SU-DHL-6 (cell line): ENCODE data around the gene CCR8.
"Not testable (repeated sequence)": the region's sequence is repeated elsewhere in the genome, so short reads cannot be mapped to it uniquely, and the experiment has no call there.

Source experiments
- H2AFZ ChIP-seq: fragments of 200-600 bp; sonication (generic); 2 replicates; pipeline ENCODE4 v1.6.1; 2014; ENCODE audit warnings: low read depth, mild to moderate bottlenecking, moderate library complexity, mixed read lengths, antibody characterized with exemption, low read length; ENCODE audit not compliant: severe bottlenecking
- H3F3A ChIP-seq: fragments of 200-600 bp; shearing (Covaris generic); 2 replicates; pipeline ENCODE4 v1.6.0; 2016; ENCODE audit warnings: antibody characterized with exemption, mild to moderate bottlenecking; ENCODE audit not compliant: insufficient read depth
- H3K27ac ChIP-seq: fragments of 200-600 bp; sonication (generic); 2 replicates; pipeline ENCODE4 v1.5.1; 2016; ENCODE audit warnings: low read depth, mild to moderate bottlenecking, low read length, moderate library complexity, mixed read lengths
- H3K27me3 ChIP-seq: fragments of 200-600 bp; sonication (generic), shearing (Covaris generic); 2 replicates; pipeline ENCODE4 v1.6.0; 2014; ENCODE audit warnings: mild to moderate bottlenecking, low read length
- H3K36me3 ChIP-seq: fragments of 200-600 bp; sonication (generic); 2 replicates; pipeline ENCODE4 v1.6.1; 2014; ENCODE audit warnings: mild to moderate bottlenecking, low read length, mixed read lengths
- H3K4me2 ChIP-seq: fragments of 300-600, 200-600 bp; shearing (Covaris generic), sonication (generic); 2 replicates; pipeline ENCODE4 v1.6.0; 2014; ENCODE audit warnings: low read length, low read depth, mild to moderate bottlenecking; ENCODE audit not compliant: poor library complexity, severe bottlenecking
- H3K4me3 ChIP-seq: fragments of 200-600 bp; sonication (generic); 2 replicates; pipeline ENCODE4 v1.5.1; 2014; ENCODE audit warnings: antibody characterized with exemption, low read length, mild to moderate bottlenecking, mixed read lengths; ENCODE audit not compliant: insufficient read depth, poor library complexity, severe bottlenecking
- H3K79me2 ChIP-seq: fragments of 200-600 bp; sonication (generic); 2 replicates; pipeline ENCODE4 v1.6.1; 2014; ENCODE audit warnings: mild to moderate bottlenecking, low read length, moderate library complexity; ENCODE audit not compliant: insufficient read depth
- H3K9ac ChIP-seq: fragments of 200-600 bp; sonication (generic); 2 replicates; pipeline ENCODE4 v1.7.0; 2014; ENCODE audit warnings: mild to moderate bottlenecking, low read length
- H3K9me2 ChIP-seq: fragments of 200-600 bp; sonication (generic); replicated peaks from 2 replicates; pipeline ENCODE4 v1.6.1; 2014; ENCODE audit warnings: low read length; ENCODE audit not compliant: insufficient read depth
- H3K9me3 ChIP-seq: fragments of 200-600 bp; sonication (generic); 2 replicates; pipeline ENCODE4 v1.6.1; 2014; ENCODE audit warnings: low read length, mixed read lengths; ENCODE audit not compliant: insufficient read depth
- H4K20me1 ChIP-seq: fragments of 200-600 bp; sonication (generic); 2 replicates; pipeline ENCODE4 v1.6.1; 2014; ENCODE audit warnings: low read depth, mild to moderate bottlenecking, antibody characterized with exemption, low read length, moderate library complexity, mixed read lengths
- EZH2phosphoT487 ChIP-seq: fragments of 200-600 bp; sonication (generic), shearing (Covaris generic); conservative IDR thresholded peaks from 2 replicates; pipeline ENCODE4 v1.6.1; 2018; ENCODE audit warnings: mild to moderate bottlenecking, antibody characterized with exemption, low read length, moderate library complexity, mixed read lengths
- TF ChIP-seq, protein P1 (sequence below): fragments of 200-600 bp; sonication (generic); IDR thresholded peaks from one replicate; pipeline ENCODE4 v1.5.1; 2017; ENCODE audit warnings: antibody characterized with exemption, mild to moderate bottlenecking, low read length, moderate library complexity; ENCODE audit not compliant: insufficient read depth, poor library complexity, severe bottlenecking

CCR8 gene

DNA sequence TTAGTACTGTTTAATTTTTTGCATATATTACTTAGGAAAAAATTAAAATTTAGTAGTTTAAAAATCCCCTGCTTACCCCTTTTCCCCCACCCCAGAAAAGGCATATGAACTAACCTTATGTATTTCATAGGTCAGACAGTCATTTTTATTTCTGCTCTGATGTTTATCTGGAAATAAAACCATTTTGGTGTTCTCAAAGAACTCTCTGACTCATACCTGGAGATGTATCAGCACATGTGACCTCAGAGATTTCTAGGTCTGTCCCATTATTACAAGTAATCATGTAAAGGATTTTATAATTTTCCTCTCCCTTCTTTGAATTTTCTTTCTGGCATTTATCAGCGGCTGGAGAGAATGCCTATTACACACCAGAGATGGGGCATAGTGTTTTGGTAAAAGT is 14.1 kb upstream of the CCR8 start:
- Histone ChIP-seq H3K27ac (no peak overlapping the region), H3K36me3 (no peaks in the 10 kb centered on the region), H3F3A (no peaks in the 10 kb centered on the region), H3K79me2 (no peaks in the 10 kb centered on the region), H3K9me3 (no peaks in the 10 kb centered on the region), H3K4me2 (no peak overlapping the region), H3K4me3 (no peak overlapping the region), H4K20me1 (no peaks in the 10 kb centered on the region), H3K9ac (no peak overlapping the region), H2AFZ (no peak overlapping the region), H3K9me2 (no peaks in the 10 kb centered on the region), H3K27me3 (no peaks in the 10 kb centered on the region)
- TF ChIP-seq, protein P1, sequence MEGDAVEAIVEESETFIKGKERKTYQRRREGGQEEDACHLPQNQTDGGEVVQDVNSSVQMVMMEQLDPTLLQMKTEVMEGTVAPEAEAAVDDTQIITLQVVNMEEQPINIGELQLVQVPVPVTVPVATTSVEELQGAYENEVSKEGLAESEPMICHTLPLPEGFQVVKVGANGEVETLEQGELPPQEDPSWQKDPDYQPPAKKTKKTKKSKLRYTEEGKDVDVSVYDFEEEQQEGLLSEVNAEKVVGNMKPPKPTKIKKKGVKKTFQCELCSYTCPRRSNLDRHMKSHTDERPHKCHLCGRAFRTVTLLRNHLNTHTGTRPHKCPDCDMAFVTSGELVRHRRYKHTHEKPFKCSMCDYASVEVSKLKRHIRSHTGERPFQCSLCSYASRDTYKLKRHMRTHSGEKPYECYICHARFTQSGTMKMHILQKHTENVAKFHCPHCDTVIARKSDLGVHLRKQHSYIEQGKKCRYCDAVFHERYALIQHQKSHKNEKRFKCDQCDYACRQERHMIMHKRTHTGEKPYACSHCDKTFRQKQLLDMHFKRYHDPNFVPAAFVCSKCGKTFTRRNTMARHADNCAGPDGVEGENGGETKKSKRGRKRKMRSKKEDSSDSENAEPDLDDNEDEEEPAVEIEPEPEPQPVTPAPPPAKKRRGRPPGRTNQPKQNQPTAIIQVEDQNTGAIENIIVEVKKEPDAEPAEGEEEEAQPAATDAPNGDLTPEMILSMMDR, result no peak
- no peak for TF ChIP-seq EZH2phosphoT487

DNA sequence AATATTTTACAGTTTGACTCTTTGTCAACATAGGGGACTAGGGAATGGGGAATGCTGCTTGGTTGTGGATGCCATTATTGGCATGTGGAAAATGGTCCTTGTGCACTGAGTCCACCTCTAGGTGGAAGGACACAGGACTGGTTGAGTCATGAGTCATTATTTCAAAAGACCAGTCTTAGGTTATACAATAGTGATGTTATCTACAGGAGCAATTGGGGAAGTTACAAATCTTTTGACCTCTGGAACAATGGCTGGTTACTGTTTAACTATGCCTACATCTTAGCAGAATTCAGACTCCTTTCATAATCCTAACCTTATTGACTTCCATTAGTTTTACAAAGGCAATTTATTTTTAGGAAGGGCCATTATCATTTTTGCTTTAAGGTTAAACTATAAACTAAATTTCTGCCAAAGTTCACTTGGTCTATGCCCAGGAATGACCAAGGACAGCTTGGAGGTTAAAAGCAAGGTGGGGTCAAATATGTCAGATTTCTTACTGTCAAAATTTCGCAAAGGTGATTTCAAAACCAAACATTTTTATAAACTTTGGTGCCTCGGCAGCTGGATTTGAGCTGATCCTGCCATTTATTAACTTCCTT is 11.8 kb upstream of the CCR8 start:
- Histone ChIP-seq H3K36me3 (no peaks in the 10 kb centered on the region), H3F3A (no peaks in the 10 kb centered on the region), H4K20me1 (no peaks in the 10 kb centered on the region), H2AFZ (no peak overlapping the region), H3K79me2 (no peaks in the 10 kb centered on the region), H3K27me3 (no peaks in the 10 kb centered on the region), H3K9ac (no peak overlapping the region), H3K4me2 (no peak overlapping the region), H3K9me2 (no peaks in the 10 kb centered on the region), H3K27ac (no peak overlapping the region), H3K4me3 (no peak overlapping the region), H3K9me3 (no peaks in the 10 kb centered on the region)
- no peak for TF ChIP-seq EZH2phosphoT487
- TF ChIP-seq, protein P1, result no peak

DNA sequence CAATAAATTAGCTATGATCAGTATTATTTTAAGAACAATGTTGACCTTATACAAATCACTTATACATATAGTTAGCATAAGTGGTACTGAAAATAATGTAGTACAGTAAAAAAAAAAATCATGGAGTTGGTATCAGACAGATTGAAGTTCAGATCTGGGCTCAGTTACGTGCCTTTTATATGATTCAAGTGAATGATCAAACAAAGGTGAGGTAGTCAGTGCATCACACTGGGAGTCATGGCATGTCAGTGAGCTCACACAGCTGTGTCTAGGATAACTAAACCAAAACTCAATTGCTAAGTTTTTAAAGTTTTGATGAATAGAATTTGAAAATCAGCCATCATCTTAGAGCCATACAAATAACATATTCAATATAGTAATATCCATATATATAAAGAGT is 11.2 kb upstream of the CCR8 start:
- Histone ChIP-seq H3K36me3 (no peaks in the 10 kb centered on the region), H3K79me2 (no peaks in the 10 kb centered on the region), H3K27me3 (no peaks in the 10 kb centered on the region), H3K9ac (no peak overlapping the region), H4K20me1 (no peaks in the 10 kb centered on the region), H3K4me2 (no peak overlapping the region), H2AFZ (no peak overlapping the region), H3K4me3 (no peak overlapping the region), H3K27ac (no peak overlapping the region), H3K9me2 (no peaks in the 10 kb centered on the region), H3K9me3 (no peaks in the 10 kb centered on the region), H3F3A (no peaks in the 10 kb centered on the region)
- TF ChIP-seq, protein P1, result no peak
- TF ChIP-seq EZH2phosphoT487, result no peak

DNA sequence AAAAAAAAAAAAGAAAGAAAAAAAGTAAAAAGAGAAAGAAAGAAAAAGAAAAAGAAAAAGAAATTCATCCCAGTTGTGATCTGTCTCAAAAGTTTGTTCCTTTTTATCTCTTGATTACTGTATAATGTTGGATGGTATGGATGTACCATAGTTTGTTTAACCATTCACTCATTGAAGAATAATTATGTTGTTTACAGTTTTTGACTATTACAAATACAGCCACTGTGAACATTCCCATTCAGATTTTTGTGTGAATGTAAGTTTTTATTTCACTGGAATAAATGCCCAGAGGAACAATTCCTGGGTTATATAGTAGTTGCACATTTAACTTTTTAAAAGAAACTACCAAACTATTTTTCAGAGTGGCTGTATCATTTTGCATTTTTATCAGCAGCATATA is 10.3 kb upstream of the CCR8 start:
- Histone ChIP-seq H4K20me1 (no peaks in the 10 kb centered on the region), H3K36me3 (no peaks in the 10 kb centered on the region), H3K79me2 (no peaks in the 10 kb centered on the region), H3K9me2 (no peaks in the 10 kb centered on the region), H3K27ac (no peak overlapping the region), H3K27me3 (no peaks in the 10 kb centered on the region), H3K9me3 (no peaks in the 10 kb centered on the region), H3K4me2 (no peak overlapping the region), H3F3A (no peaks in the 10 kb centered on the region), H2AFZ (no peak overlapping the region), H3K9ac (no peak overlapping the region), H3K4me3 (no peak overlapping the region)
- TF ChIP-seq, protein P1, result no peak
- no peak for TF ChIP-seq EZH2phosphoT487

DNA sequence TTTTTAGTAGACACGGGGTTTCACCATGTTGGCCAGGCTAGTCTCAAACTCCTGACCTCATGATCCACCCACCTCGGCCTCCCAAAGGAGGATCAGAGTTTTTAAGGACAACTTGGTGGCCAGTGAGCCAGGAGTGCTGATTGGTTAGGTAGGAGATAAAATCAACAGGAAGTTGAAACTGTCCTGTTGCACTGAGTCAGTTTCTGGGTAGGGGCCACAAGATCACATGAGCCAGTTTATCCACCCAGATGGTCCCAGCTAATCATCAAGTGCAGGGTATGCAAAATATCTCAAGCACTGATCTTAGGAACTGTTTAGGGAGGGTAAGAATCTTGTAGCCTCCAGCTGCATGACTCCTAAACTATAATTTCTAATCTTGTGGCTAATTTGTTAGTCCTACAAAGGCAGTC is 7.9 kb upstream of the CCR8 start:
- not testable (repeated sequence) for H3K9me2 ChIP-seq, H3K27ac ChIP-seq, H3K79me2 ChIP-seq, H3K27me3 ChIP-seq, H2AFZ ChIP-seq, H3F3A ChIP-seq, H3K36me3 ChIP-seq, H3K9me3 ChIP-seq, H4K20me1 ChIP-seq, H3K4me2 ChIP-seq, H3K9ac ChIP-seq, H3K4me3 ChIP-seq
